Upper lobe of left lung (tissue), 6 donors: ENCODE measurements around the gene VAT1L. TPM values are rescaled to one million over a fixed set of nuclear protein-coding genes. Genes with fewer than 3 reads are reported as not detected.

Experiments used
- ATAC-seq, 2 donors: fragments of 200-7000 bp; cut with Tn5 transposase; one replicate each; pipeline ENCODE4 v1.9.1; 2022; ENCODE audit warnings: mild to moderate bottlenecking in 2 of 2, moderate library complexity in 2 of 2; ENCODE audit not compliant: low FRiP score in 2 of 2
- DNase-seq, 2 donors: peaks; one replicate each; pipeline ENCODE4 v3.0.0-alpha.2; 2019 to 2020
- H3K27ac ChIP-seq, 4 donors: fragments of 200-600 bp; sonication (generic); one replicate each; pipeline ENCODE4 v1.5.1; 2016 to 2019
- H3K27me3 ChIP-seq, 4 donors: fragments of 200-600 bp; sonication (generic); one replicate each; pipeline ENCODE4 v1.5.1; 2017 to 2019
- H3K36me3 ChIP-seq, 4 donors: fragments of 200-600 bp; sonication (generic); one replicate each; pipeline ENCODE4 v1.5.1; 2016 to 2019
- H3K4me1 ChIP-seq, 4 donors: fragments of 200-600 bp; sonication (generic); one replicate each; pipeline ENCODE4 v1.5.1; 2018 to 2019
- H3K4me3 ChIP-seq, 4 donors: fragments of 200-600 bp; sonication (generic); one replicate each; pipeline ENCODE4 v1.5.1; 2017 to 2019; ENCODE audit warnings: mild to moderate bottlenecking in 2 of 4, moderate library complexity in 1 of 4
- H3K9me3 ChIP-seq, 4 donors: fragments of 200-600 bp; sonication (generic); one replicate each; pipeline ENCODE4 v1.5.1; 2018 to 2019
- CTCF ChIP-seq, 6 experiments: fragments of 450-650 bp in 4 of 6; fragments of 200-600 bp in 2 of 6; sonication (generic) in 2 of 6; IDR thresholded peaks; one replicate each; pipeline ENCODE4 v1.5.1; 2016 to 2019; ENCODE audit warnings: antibody characterized with exemption in 6 of 6
- EP300 ChIP-seq, 4 donors: sonication (generic); formaldehyde crosslinking; IDR thresholded peaks; one replicate each; pipeline ENCODE4 v1.5.1; 2017; ENCODE audit warnings: antibody characterized with exemption in 4 of 4, control low read depth in 2 of 4
- POLR2A ChIP-seq, 4 donors: fragments of 450-650 bp; IDR thresholded peaks; one replicate each; pipeline ENCODE4 v1.5.1; 2016 to 2017; ENCODE audit warnings: antibody characterized with exemption in 4 of 4, mild to moderate bottlenecking in 2 of 4
- POLR2AphosphoS5 ChIP-seq, 2 donors: sonication (generic); formaldehyde crosslinking; IDR thresholded peaks; one replicate each; pipeline ENCODE4 v1.5.1; 2017; ENCODE audit warnings: antibody characterized with exemption in 2 of 2
- WGBS, 2 donors: methylation state at CpG; one replicate each; pipeline ENCODE4 v1.1.5; 2017 to 2018; 5-methylcytosine and 5-hydroxymethylcytosine counted together
- total RNA-seq, 6 donors: library from RNA; depleted of rRNA in 4 of 6; stranded (reverse); fragments of >200 nt in 4 of 6; gene quantifications; one replicate each; pipeline versions ENCODE4 v1.1.0 to v1.2.1, GENCODE V29; 2016 to 2021
- donor health status: DM: no; HTN: no; CAD: no; lungs with moderate emphysema.
- donor health status: DM: no; HTN: yes; CAD: no; lungs with severe emphysema.

Gene VAT1L
- total RNA-seq, 6 donors from 2014 or later, result under 0.01 to 0.59 (median 0.27) TPM; not detected in 2

DNA sequence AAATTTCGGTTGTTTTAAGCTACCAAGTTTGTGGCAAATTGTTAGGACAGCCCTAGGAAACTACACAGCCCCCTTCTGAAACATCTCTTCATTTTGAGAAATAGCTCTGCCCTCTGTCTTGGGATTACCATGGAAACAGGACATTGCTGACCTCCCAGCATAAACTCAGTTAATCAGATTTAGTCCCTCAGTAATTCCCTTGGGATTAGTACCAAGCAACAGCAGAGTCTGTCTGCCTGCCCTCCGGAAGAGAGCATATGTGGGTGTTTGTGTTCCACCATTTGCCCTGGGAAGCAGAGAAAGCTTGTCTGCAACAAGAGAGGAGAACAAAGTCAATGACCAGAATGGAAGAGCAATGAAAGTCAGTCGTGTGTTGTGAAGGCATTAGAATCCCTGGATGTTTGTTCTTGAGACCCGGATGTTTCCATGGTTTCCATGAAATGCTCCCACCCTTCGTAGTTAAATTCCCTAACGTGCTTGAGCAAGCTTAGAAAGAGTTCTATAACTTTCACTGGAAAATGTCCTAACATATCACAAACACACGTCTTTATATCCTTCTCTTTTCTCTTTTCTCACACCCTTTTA lies 39.9 kb upstream of the VAT1L start:
- no peak for TF ChIP-seq POLR2AphosphoS5 (IDR thresholded peaks at IDR 0.05)
- TF ChIP-seq EP300 (IDR thresholded peaks at IDR 0.05), result no peak
- TF ChIP-seq POLR2A (IDR thresholded peaks at IDR 0.05), result no peak
- TF ChIP-seq CTCF (IDR thresholded peaks at IDR 0.05), result no peak
- no peaks in the 10 kb centered on the region for H3K9me3 ChIP-seq
- WGBS, 2 donors, result 62 to 75% methylated on average over 7 of the region's 7 CpGs
- no peak for DNase-seq
- no peak overlapping the region for H3K4me3 ChIP-seq
- no peak overlapping the region for H3K27ac ChIP-seq
- no peaks in the 10 kb centered on the region for H3K4me1 ChIP-seq
- H3K36me3 ChIP-seq, result no peaks in the 10 kb centered on the region
- no peaks in the 10 kb centered on the region for H3K27me3 ChIP-seq
- no peak for ATAC-seq

DNA sequence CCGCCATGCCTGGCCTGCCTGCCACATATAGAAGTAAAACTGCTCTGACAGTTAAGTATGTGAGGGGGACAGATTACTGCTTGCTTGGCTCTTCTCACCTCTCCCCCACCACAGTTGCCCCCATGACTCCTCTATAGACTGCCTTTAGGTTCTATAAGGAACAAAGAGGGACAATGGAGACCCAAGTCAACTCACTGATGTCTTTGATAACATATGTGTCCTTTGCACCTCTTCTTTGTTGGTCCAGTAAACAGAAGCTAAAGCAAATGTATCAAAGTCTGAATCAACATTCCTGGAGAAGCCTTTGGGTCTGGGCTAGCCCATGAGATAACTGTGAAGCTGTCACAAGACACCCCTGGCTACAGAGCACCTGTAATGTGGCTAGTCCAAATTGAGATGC lies 38.9 kb upstream of the VAT1L start:
- Histone ChIP-seq H3K4me3 (no peak overlapping the region), H3K4me1 (no peaks in the 10 kb centered on the region), H3K36me3 (no peaks in the 10 kb centered on the region), H3K27ac (no peak overlapping the region), H3K27me3 (no peaks in the 10 kb centered on the region), H3K9me3 (no peaks in the 10 kb centered on the region)
- no peak for TF ChIP-seq POLR2A (IDR thresholded peaks at IDR 0.05)
- DNase-seq, result no peak
- WGBS, 2 donors, result 43 to 82% methylated on average over 1 of the region's 1 CpG
- ATAC-seq, result no peak

- DNase-seq (no peak), ATAC-seq (no peak)
- no peak overlapping the region for H3K27ac ChIP-seq
- no peak overlapping the region for H3K4me3 ChIP-seq
- TF ChIP-seq CTCF (IDR thresholded peaks at IDR 0.05) (no peak), POLR2A (IDR thresholded peaks at IDR 0.05) (no peak), EP300 (IDR thresholded peaks at IDR 0.05) (no peak), POLR2AphosphoS5 (IDR thresholded peaks at IDR 0.05) (no peak)
- no peaks in the 10 kb centered on the region for H3K36me3 ChIP-seq
- WGBS, 2 donors, result 89 to 96% methylated on average over 5 of the region's 5 CpGs
- H3K9me3 ChIP-seq, result no peaks in the 10 kb centered on the region
- H3K27me3 ChIP-seq, result no peaks in the 10 kb centered on the region
- H3K4me1 ChIP-seq, result peaks cover 0 to 11% (median 2%) of the 10 kb centered on the region in 4 donors
These were observed 30.3 kb upstream of the VAT1L start for GRCh38 chr16:77758046-77758445.

GRCh38 chr16:77758508-77758907 lies 29.9 kb upstream of the VAT1L start:
- Histone ChIP-seq H3K27ac (no peak overlapping the region), H3K27me3 (no peaks in the 10 kb centered on the region), H3K36me3 (no peaks in the 10 kb centered on the region), H3K4me3 (no peak overlapping the region), H3K4me1 (peaks cover 0 to 11% (median 2%) of the 10 kb centered on the region in 4 donors), H3K9me3 (no peaks in the 10 kb centered on the region)
- DNase-seq (no peak), ATAC-seq (no peak)
- TF ChIP-seq POLR2A (IDR thresholded peaks at IDR 0.05) (no peak), POLR2AphosphoS5 (IDR thresholded peaks at IDR 0.05) (no peak), CTCF (IDR thresholded peaks at IDR 0.05) (no peak), EP300 (IDR thresholded peaks at IDR 0.05) (no peak)
- 87 to 92% methylated on average over 2 of the region's 2 CpGs for WGBS, 2 donors

DNA sequence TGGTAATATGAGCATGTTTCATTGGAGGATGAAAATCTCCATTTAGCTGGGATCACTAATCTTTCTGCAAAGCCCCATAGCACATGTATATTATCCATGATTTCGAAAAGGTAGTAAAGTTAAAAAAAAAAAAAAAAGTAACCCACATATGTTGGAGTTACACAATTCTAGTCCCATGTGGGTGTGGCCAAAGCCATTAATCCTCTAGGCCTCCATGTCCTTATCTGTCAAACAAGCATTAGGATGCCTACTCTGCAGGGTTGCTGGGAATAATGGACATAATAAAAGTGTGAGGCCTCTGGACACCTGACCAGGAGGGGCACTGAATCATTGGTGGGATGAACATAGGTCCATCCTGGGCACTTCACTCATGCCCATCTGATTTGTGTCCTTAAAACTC lies 29.2 kb upstream of the VAT1L start:
- WGBS, 2 donors, result 87% methylated on average over 1 of the region's 1 CpG
- H3K36me3 ChIP-seq, result no peaks in the 10 kb centered on the region
- no peaks in the 10 kb centered on the region for H3K9me3 ChIP-seq
- TF ChIP-seq EP300 (IDR thresholded peaks at IDR 0.05) (no peak), CTCF (IDR thresholded peaks at IDR 0.05) (no peak)
- ATAC-seq, result no peak
- H3K4me1 ChIP-seq, result peaks cover 0 to 12% (median 6%) of the 10 kb centered on the region in 4 donors
- H3K27me3 ChIP-seq, result no peaks in the 10 kb centered on the region
- no peak for DNase-seq
- H3K4me3 ChIP-seq, result no peak overlapping the region
- H3K27ac ChIP-seq, result no peak overlapping the region
